ENCODE data around the gene RGS9. TPM values are rescaled to one million over a fixed set of nuclear protein-coding genes. Genes with fewer than 3 reads are reported as not detected.

RGS9 gene
- total RNA-seq, 4 donors from 2014 or later: 4.0 to 25.6 (median 7.9) TPM

GRCh38 chr17:65228287-65228686 is 91.1 kb downstream of the RGS9 start:
- H3K27me3 ChIP-seq: no peaks in the 10 kb centered on the region
- H3K4me1 ChIP-seq: peaks cover 0 to 16% (median 4%) of the 10 kb centered on the region in 4 donors
- no peaks in the 10 kb centered on the region for H3K36me3 ChIP-seq
- H3K4me3 ChIP-seq: no peak overlapping the region
- H3K27ac ChIP-seq: no peak overlapping the region
- TF ChIP-seq, protein P1, sequence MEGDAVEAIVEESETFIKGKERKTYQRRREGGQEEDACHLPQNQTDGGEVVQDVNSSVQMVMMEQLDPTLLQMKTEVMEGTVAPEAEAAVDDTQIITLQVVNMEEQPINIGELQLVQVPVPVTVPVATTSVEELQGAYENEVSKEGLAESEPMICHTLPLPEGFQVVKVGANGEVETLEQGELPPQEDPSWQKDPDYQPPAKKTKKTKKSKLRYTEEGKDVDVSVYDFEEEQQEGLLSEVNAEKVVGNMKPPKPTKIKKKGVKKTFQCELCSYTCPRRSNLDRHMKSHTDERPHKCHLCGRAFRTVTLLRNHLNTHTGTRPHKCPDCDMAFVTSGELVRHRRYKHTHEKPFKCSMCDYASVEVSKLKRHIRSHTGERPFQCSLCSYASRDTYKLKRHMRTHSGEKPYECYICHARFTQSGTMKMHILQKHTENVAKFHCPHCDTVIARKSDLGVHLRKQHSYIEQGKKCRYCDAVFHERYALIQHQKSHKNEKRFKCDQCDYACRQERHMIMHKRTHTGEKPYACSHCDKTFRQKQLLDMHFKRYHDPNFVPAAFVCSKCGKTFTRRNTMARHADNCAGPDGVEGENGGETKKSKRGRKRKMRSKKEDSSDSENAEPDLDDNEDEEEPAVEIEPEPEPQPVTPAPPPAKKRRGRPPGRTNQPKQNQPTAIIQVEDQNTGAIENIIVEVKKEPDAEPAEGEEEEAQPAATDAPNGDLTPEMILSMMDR (IDR thresholded peaks at IDR 0.05): no peak
- no peak for TF ChIP-seq POLR2A (IDR thresholded peaks at IDR 0.05)
- no peak for DNase-seq
- no peaks in the 10 kb centered on the region for H3K9me3 ChIP-seq

DNA sequence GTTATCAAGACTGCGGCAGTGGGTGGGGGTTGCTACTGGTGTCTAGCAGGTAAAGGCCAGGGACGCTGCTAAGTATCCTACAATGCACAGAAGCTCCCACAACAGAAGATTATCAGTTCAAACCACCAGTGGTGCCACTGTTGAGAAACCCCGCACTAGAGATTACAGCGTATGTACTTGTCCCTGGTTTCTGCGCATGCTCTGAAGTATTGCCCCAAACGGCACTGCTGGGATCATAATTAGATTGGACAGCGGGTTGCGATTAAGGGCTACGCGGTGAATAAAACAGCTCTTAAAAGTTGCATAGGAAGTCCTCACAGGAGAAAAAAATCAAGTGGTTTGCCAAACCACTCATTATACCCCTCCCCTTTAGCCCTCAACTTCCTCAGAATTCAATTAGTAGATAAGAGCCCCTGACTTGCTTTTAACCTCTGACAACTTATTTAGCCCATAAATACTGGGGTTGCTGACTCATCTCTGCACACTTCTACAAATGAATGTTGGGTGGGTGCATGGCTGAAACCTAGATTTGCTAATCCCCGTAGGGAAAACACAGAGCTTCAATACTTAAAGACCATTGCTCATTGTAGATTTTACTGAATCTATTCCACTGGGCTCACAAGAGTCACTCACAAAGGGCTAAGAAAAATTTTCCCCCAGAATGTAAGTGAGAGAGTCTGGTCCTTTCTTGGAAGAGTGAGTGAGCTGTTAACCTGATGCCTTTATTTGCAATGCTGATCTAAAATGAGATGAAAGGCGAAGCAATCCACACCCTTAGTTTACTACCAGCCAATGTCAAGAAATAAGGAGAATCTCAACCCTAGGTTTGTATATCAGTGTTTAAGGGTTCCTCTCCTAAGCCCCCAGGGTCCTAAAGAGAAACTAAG is 91.8 kb downstream of the RGS9 start:
- DNase-seq: no peak
- H3K9me3 ChIP-seq: no peaks in the 10 kb centered on the region
- no peaks in the 10 kb centered on the region for H3K27me3 ChIP-seq
- peak overlapping the region in 1 of 4 donors; percentile 20 for H3K4me3 ChIP-seq
- H3K4me1 ChIP-seq: peaks cover 0 to 16% (median 4%) of the 10 kb centered on the region in 4 donors
- H3K36me3 ChIP-seq: no peaks in the 10 kb centered on the region
- H3K27ac ChIP-seq: no peak overlapping the region
- TF ChIP-seq, protein P1 (IDR thresholded peaks at IDR 0.05): no peak
- TF ChIP-seq POLR2A (IDR thresholded peaks at IDR 0.05): no peak

DNA sequence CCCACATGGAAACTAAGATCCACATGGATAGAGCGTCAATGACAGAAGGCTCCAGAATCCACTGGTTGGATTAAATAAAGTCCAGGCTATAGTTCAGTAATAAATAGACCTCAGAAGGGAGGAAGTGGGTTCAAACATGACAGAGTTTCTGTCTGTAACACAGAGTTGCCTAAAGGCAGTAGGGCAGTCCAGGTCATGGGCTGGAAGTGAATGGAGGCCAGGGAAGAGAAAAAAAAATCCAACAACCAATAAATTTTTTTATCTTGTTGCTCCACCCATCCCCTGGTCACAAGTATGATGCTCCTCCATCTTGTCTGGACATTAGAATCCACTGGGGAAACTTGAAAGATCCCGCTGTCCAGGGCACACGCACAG is 92.4 kb downstream of the RGS9 start:
- TF ChIP-seq, protein P1 (IDR thresholded peaks at IDR 0.05): no peak
- TF ChIP-seq POLR2A (IDR thresholded peaks at IDR 0.05): no peak
- Histone ChIP-seq H3K36me3 (no peaks in the 10 kb centered on the region), H3K4me3 (no peak overlapping the region), H3K4me1 (peaks cover 0 to 16% (median 4%) of the 10 kb centered on the region in 4 donors), H3K9me3 (no peaks in the 10 kb centered on the region), H3K27me3 (no peaks in the 10 kb centered on the region), H3K27ac (no peak overlapping the region)
- DNase-seq: no peak

- Histone ChIP-seq H3K9me3 (no peaks in the 10 kb centered on the region), H3K4me1 (peaks cover 0 to 16% (median 4%) of the 10 kb centered on the region in 4 donors), H3K36me3 (no peaks in the 10 kb centered on the region), H3K4me3 (no peak overlapping the region), H3K27ac (no peak overlapping the region), H3K27me3 (no peaks in the 10 kb centered on the region)
- DNase-seq: no peak
- TF ChIP-seq POLR2A (IDR thresholded peaks at IDR 0.05): no peak
- TF ChIP-seq, protein P1 (IDR thresholded peaks at IDR 0.05): no peak
Measured at GRCh38 chr17:65230040-65230439, 92.9 kb downstream of the RGS9 start.

DNA sequence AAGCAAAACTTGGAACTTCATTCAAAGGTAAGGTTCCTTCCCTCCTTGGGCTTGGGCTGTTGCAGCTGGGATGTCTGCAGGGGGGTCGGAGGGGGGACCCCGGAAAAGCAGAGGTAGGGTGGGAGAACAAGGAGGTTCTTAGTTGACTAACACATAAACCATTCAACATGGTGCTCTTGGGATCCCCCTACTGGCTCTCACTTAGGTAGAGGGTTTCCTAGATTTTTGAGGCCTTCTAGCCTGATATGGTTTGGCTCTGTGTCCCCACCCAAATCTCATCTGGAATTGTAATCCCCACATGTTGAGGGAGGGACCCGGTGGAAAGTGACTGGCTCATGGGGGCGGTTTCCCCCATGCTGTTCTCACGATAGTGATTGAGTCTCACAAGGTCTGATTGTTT is 93.9 kb downstream of the RGS9 start:
- TF ChIP-seq, protein P1 (IDR thresholded peaks at IDR 0.05): no peak
- TF ChIP-seq POLR2A (IDR thresholded peaks at IDR 0.05): no peak
- Histone ChIP-seq H3K36me3 (no peaks in the 10 kb centered on the region), H3K27me3 (no peaks in the 10 kb centered on the region), H3K9me3 (no peaks in the 10 kb centered on the region), H3K4me3 (no peak overlapping the region), H3K4me1 (peaks cover 0 to 16% (median 4%) of the 10 kb centered on the region in 4 donors), H3K27ac (no peak overlapping the region)
- no peak for DNase-seq

Data from Peyer's patch (tissue), 4 donors.